CD4-positive, alpha-beta T cell (primary cell): ENCODE measurements around the gene SIM2. TPM values are rescaled to one million over a fixed set of nuclear protein-coding genes. Genes with fewer than 3 reads are reported as not detected.

Source experiments
- ATAC-seq: fragments of 200-7000 bp; cut with Tn5 transposase; one replicate; pipeline ENCODE4 v1.10.0; 2022; ENCODE audit warnings: mild to moderate bottlenecking; ENCODE audit not compliant: poor library complexity
- CTCF ChIA-PET: fragments of 350-600 bp; sonication (Branson Sonifier 250); formaldehyde crosslinking; loops from one replicate; lab custom pipeline; 2021; ENCODE audit warnings: antibody characterized with exemption, inconsistent platforms; lab: Charles Lee
- POLR2A ChIA-PET: fragments of 350-600 bp; sonication (Branson Sonifier 250); formaldehyde crosslinking; loops from one replicate; lab custom pipeline; 2021; ENCODE audit warnings: antibody characterized with exemption, inconsistent platforms; lab: Charles Lee
- DNase-seq, 14 experiments: peaks; one replicate each; pipeline ENCODE4 v3.0.0-alpha.2; 2013 to 2020; ENCODE audit warnings: mixed read lengths in 2 of 14
- H3K27ac ChIP-seq, 2 donors: one replicate each; pipeline versions ENCODE4 v1.5.1 to v1.7.0; 2013; ENCODE audit warnings: low read length in 2 of 2, low read depth in 1 of 2, mild to moderate bottlenecking in 1 of 2
- H3K27me3 ChIP-seq, 2 experiments: 1 replicate in 1 of 2; 2 replicates in 1 of 2; pipeline versions ENCODE4 v1.6.1 to v1.7.0; 2013; ENCODE audit warnings: low read length in 2 of 2, control low read depth in 1 of 2, mild to moderate bottlenecking in 1 of 2, moderate library complexity in 1 of 2; ENCODE audit not compliant: insufficient read depth in 2 of 2, control insufficient read depth in 1 of 2
- H3K36me3 ChIP-seq: one replicate; pipeline ENCODE4 v1.6.1; 2013; ENCODE audit warnings: low read length, control low read depth; ENCODE audit not compliant: insufficient read depth
- H3K4me1 ChIP-seq: one replicate; pipeline ENCODE4 v1.6.1; 2013; ENCODE audit warnings: low read length, control low read depth; ENCODE audit not compliant: insufficient read depth
- H3K4me3 ChIP-seq: one replicate; pipeline ENCODE4 v1.5.1; 2013; ENCODE audit warnings: mild to moderate bottlenecking, low read length, moderate library complexity
- H3K9me3 ChIP-seq, 2 experiments: 1 replicate in 1 of 2; 2 replicates in 1 of 2; pipeline versions ENCODE4 v1.6.1 to v1.7.0; 2013; ENCODE audit warnings: low read length in 2 of 2, mild to moderate bottlenecking in 2 of 2, control low read depth in 1 of 2, moderate library complexity in 1 of 2; ENCODE audit not compliant: control insufficient read depth in 1 of 2, insufficient read depth in 1 of 2
- H3K27ac Mint-ChIP-seq: one replicate; pipeline ENCODE4 v1.8.0; 2020; ENCODE audit warnings: mixed read lengths
- H3K27me3 Mint-ChIP-seq: one replicate; pipeline ENCODE4 v1.8.0; 2021; ENCODE audit warnings: mixed read lengths
- H3K36me3 Mint-ChIP-seq: one replicate; pipeline ENCODE4 v1.8.0; 2021; ENCODE audit warnings: low read depth, mixed read lengths
- H3K4me1 Mint-ChIP-seq: one replicate; pipeline ENCODE4 v1.8.0; 2021; ENCODE audit warnings: low read depth, mixed read lengths
- H3K4me3 Mint-ChIP-seq: one replicate; pipeline ENCODE4 v1.8.0; 2020; ENCODE audit warnings: mild to moderate bottlenecking, mixed read lengths
- H3K9me3 Mint-ChIP-seq: one replicate; pipeline ENCODE4 v1.8.0; 2020; ENCODE audit warnings: mixed read lengths
- intact Hi-C, 2 experiments: fragments of 100-400 bp; cut with DNase I in 1 of 2; cut with micrococcal nuclease in 1 of 2; formaldehyde crosslinking; loops; one replicate each; pipeline versions ENCODE4 v1.15.1 to v1.9.0; 2023 to 2025; cut with DNase I, micrococcal nuclease
- polyA plus RNA-seq, 2 donors: library from polyadenylated mRNA; unstranded; fragments of 120-200 nt; gene quantifications; one replicate each; pipeline ENCODE4 v1.2.1, GENCODE V29; 2013
- total RNA-seq, 174 experiments: library from RNA in 2 of 174; stranded (reverse) in 2 of 174; gene quantifications; one replicate each; pipeline ENCODE4 v1.2.3 and lab custom pipeline; 2021 to 2026
- TF ChIP-seq, protein P1 (sequence below): fragments of 200-600 bp; IDR thresholded peaks from one replicate; pipeline ENCODE4 v1.8.0; 2022; ENCODE audit warnings: antibody characterized with exemption, mild to moderate bottlenecking

SIM2 gene, protein sequence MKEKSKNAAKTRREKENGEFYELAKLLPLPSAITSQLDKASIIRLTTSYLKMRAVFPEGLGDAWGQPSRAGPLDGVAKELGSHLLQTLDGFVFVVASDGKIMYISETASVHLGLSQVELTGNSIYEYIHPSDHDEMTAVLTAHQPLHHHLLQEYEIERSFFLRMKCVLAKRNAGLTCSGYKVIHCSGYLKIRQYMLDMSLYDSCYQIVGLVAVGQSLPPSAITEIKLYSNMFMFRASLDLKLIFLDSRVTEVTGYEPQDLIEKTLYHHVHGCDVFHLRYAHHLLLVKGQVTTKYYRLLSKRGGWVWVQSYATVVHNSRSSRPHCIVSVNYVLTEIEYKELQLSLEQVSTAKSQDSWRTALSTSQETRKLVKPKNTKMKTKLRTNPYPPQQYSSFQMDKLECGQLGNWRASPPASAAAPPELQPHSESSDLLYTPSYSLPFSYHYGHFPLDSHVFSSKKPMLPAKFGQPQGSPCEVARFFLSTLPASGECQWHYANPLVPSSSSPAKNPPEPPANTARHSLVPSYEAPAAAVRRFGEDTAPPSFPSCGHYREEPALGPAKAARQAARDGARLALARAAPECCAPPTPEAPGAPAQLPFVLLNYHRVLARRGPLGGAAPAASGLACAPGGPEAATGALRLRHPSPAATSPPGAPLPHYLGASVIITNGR
- total RNA-seq (not detected), total RNA-seq (lab: John Stamatoyannopoulos, UW) (0 to 2.7 (median 0) reads per million in 172 experiments)
- 0.23 TPM for polyA plus RNA-seq (2013, experiment 1 of 2)
- 0.20 TPM for polyA plus RNA-seq (2013, experiment 2 of 2)

GRCh38 chr21:36698981-36699545, at the start of gene SIM2:
SIM2 (plus strand) TSS chr21:36699115; CDS start chr21:36699747, 632 bp downstream.
- no peak within 1 kb of the TSS for H3K4me3 Mint-ChIP-seq
- Histone ChIP-seq H3K4me1 (peaks cover 26% of the 10 kb centered on the region), H3K9me3 (peaks cover 0 to 37% of the 10 kb centered on the region in 2 experiments), H3K36me3 (no peaks in the 10 kb centered on the region), H3K4me3 (no peak within 1 kb of the TSS), H3K27me3 (peaks cover 81 to 92% of the 10 kb centered on the region in 2 experiments), H3K27ac (no peak within 1 kb of the TSS)
- POLR2A ChIA-PET = no interaction called here
- peaks cover 75% of the 10 kb centered on the region for H3K27me3 Mint-ChIP-seq
- H3K27ac Mint-ChIP-seq = no peak within 1 kb of the TSS
- CTCF ChIA-PET = no interaction called here
- DNase-seq (no peak), ATAC-seq (no peak)
- H3K4me1 Mint-ChIP-seq = peaks cover 36% of the 10 kb centered on the region
- no peaks in the 10 kb centered on the region for H3K9me3 Mint-ChIP-seq
- H3K36me3 Mint-ChIP-seq = no peaks in the 10 kb centered on the region
- intact Hi-C loops = loop anchor here in 1 of 2 experiments (10.0 kb wide), 1 partner anchor 114 kb away; no protein-coding TSS in a partner anchor
- TF ChIP-seq, protein P1, sequence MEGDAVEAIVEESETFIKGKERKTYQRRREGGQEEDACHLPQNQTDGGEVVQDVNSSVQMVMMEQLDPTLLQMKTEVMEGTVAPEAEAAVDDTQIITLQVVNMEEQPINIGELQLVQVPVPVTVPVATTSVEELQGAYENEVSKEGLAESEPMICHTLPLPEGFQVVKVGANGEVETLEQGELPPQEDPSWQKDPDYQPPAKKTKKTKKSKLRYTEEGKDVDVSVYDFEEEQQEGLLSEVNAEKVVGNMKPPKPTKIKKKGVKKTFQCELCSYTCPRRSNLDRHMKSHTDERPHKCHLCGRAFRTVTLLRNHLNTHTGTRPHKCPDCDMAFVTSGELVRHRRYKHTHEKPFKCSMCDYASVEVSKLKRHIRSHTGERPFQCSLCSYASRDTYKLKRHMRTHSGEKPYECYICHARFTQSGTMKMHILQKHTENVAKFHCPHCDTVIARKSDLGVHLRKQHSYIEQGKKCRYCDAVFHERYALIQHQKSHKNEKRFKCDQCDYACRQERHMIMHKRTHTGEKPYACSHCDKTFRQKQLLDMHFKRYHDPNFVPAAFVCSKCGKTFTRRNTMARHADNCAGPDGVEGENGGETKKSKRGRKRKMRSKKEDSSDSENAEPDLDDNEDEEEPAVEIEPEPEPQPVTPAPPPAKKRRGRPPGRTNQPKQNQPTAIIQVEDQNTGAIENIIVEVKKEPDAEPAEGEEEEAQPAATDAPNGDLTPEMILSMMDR = no peak

DNA sequence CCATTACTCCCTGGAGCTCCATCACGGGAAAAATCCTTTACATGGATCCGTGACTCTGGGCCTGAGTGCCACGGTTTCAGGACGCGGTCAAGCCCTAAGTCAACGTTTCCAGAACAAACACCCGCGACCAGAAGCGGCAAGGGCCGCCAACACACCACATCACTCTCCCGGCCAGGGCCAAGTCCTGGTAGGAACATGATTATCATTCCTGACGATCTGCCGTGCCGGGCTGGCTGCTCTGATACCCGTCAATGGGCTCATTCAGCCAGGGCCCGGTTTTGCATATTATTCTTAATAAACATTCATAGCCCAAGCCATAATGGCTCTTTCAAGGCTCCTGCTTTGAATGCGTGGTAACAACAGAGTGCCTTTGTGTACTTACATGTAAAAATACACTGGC, 44.6 kb upstream of the SIM2 start:
- Histone ChIP-seq H3K4me3 (no peak overlapping the region), H3K27me3 (peaks cover 5 to 6% of the 10 kb centered on the region in 2 experiments), H3K36me3 (no peaks in the 10 kb centered on the region), H3K4me1 (no peaks in the 10 kb centered on the region), H3K9me3 (peaks cover 0 to 6% of the 10 kb centered on the region in 2 experiments), H3K27ac (no peak overlapping the region)
- Mint-ChIP-seq H3K27me3 (peaks cover 18% of the 10 kb centered on the region), H3K36me3 (no peaks in the 10 kb centered on the region), H3K4me3 (no peak overlapping the region), H3K9me3 (no peaks in the 10 kb centered on the region), H3K27ac (no peak overlapping the region), H3K4me1 (no peaks in the 10 kb centered on the region)
- intact Hi-C loops = no loop called here
- no peak for DNase-seq
- no peak for ATAC-seq
- CTCF ChIA-PET = no interaction called here
- TF ChIP-seq, protein P1 = no peak
- POLR2A ChIA-PET = no interaction called here

- Histone ChIP-seq H3K4me1 (no peaks in the 10 kb centered on the region), H3K36me3 (no peaks in the 10 kb centered on the region), H3K27ac (no peak overlapping the region), H3K27me3 (peaks cover 5 to 6% of the 10 kb centered on the region in 2 experiments), H3K4me3 (no peak overlapping the region), H3K9me3 (peaks cover 0 to 6% of the 10 kb centered on the region in 2 experiments)
- no peak overlapping the region for H3K27ac Mint-ChIP-seq
- no peak overlapping the region for H3K4me3 Mint-ChIP-seq
- ATAC-seq (no peak), DNase-seq (no peak)
- H3K36me3 Mint-ChIP-seq = no peaks in the 10 kb centered on the region
- ChIA-PET POLR2A (no interaction called here), CTCF (no interaction called here)
- intact Hi-C loops = no loop called here
- no peaks in the 10 kb centered on the region for H3K4me1 Mint-ChIP-seq
- TF ChIP-seq, protein P1 = no peak
- H3K27me3 Mint-ChIP-seq = peaks cover 18% of the 10 kb centered on the region
- H3K9me3 Mint-ChIP-seq = no peaks in the 10 kb centered on the region
These were observed 44.1 kb upstream of the SIM2 start for GRCh38 chr21:36654796-36655325.
